H1 (cell line): ENCODE results near the gene SLFN13. TPM values are rescaled to one million over a fixed set of nuclear protein-coding genes. Genes with fewer than 3 reads are reported as not detected.

ENCODE experiments used
- CTCF ChIA-PET: fragments of 300-600 bp; sonication (Branson Sonifier 250); formaldehyde crosslinking; loops from one replicate; lab custom pipeline; 2021; ENCODE audit not compliant: partially characterized antibody; lab: Charles Lee
- POLR2A ChIA-PET: fragments of 300-600 bp; sonication (Branson Sonifier 250); formaldehyde crosslinking; loops from one replicate; lab custom pipeline; 2021; ENCODE audit warnings: inconsistent platforms; ENCODE audit not compliant: partially characterized antibody; lab: Charles Lee
- DNase-seq, 2 experiments: peaks; one replicate each; pipeline versions ENCODE4 v3.0.0 to v3.0.0-alpha.2; 2010 to 2022; ENCODE audit warnings: low spot score in 2 of 2, low read depth in 1 of 2, mixed read lengths in 1 of 2
- FAIRE-seq: peaks from 2 replicates; lab custom pipeline; 2011; peaks lifted over from hg19 to GRCh38; lab: Jason Lieb, UNC
- H2AFZ ChIP-seq: 2 replicates; pipeline ENCODE4 v1.8.1; 2012; ENCODE audit warnings: low read length, inconsistent platforms
- H2AK5ac ChIP-seq: 2 replicates; pipeline ENCODE4 v1.6.1; 2013; ENCODE audit warnings: low read depth, low read length
- H2BK120ac ChIP-seq: replicated peaks from 2 replicates; pipeline ENCODE3; 2013; ENCODE audit warnings: low read depth, low read length, inconsistent platforms
- H2BK12ac ChIP-seq: 2 replicates; pipeline ENCODE4 v1.6.1; 2013; ENCODE audit warnings: low read depth, low read length
- H2BK15ac ChIP-seq: 2 replicates; pipeline ENCODE4 v1.6.1; 2013; ENCODE audit warnings: low read length
- H2BK20ac ChIP-seq: 2 replicates; pipeline ENCODE4 v1.6.1; 2013; ENCODE audit warnings: low read length
- H2BK5ac ChIP-seq: 2 replicates; pipeline ENCODE4 v1.6.1; 2013; ENCODE audit warnings: low read depth, low read length
- H3K14ac ChIP-seq: 2 replicates; pipeline ENCODE4 v1.6.1; 2013; ENCODE audit warnings: inconsistent platforms; ENCODE audit not compliant: insufficient read length
- H3K18ac ChIP-seq: 2 replicates; pipeline ENCODE4 v1.6.1; 2013; ENCODE audit warnings: low read length; ENCODE audit errors: extremely low read depth
- H3K23ac ChIP-seq: 2 replicates; pipeline ENCODE4 v1.6.1; 2013; ENCODE audit warnings: inconsistent platforms; ENCODE audit not compliant: insufficient read length
- H3K23me2 ChIP-seq: 2 replicates; pipeline ENCODE4 v1.6.1; 2013; ENCODE audit warnings: low read depth, low read length
- H3K27ac ChIP-seq: 2 replicates; pipeline ENCODE4 v1.6.1; 2011; ENCODE audit warnings: low read depth, low read length, inconsistent platforms
- H3K27me3 ChIP-seq, 4 experiments: replicated peaks in 1 of 4; 1 replicate in 1 of 4; 2 replicates in 3 of 4; pipeline versions ENCODE4 v1.6.1 to v1.8.1; 2011 to 2013; ENCODE audit warnings: low read length in 3 of 4, mild to moderate bottlenecking in 3 of 4, inconsistent platforms in 2 of 4, mixed read lengths in 2 of 4, moderate library complexity in 1 of 4; ENCODE audit not compliant: control insufficient read depth in 3 of 4, insufficient read depth in 3 of 4; ENCODE audit errors: extremely low read depth in 1 of 4
- H3K36me3 ChIP-seq, 4 experiments: 2 replicates each; pipeline versions ENCODE4 v1.6.1 to v1.8.1; 2011 to 2013; ENCODE audit warnings: mild to moderate bottlenecking in 4 of 4, low read length in 3 of 4, moderate library complexity in 2 of 4, control low read depth in 1 of 4, inconsistent platforms in 1 of 4; ENCODE audit not compliant: insufficient read depth in 4 of 4, control insufficient read depth in 2 of 4
- H3K4ac ChIP-seq: replicated peaks from 2 replicates; pipeline ENCODE3; 2013; ENCODE audit warnings: low read length, low read depth, mixed read lengths, inconsistent platforms; ENCODE audit not compliant: insufficient read length
- H3K4me1 ChIP-seq, 4 experiments: replicated peaks in 1 of 4; 1 replicate in 1 of 4; 2 replicates in 3 of 4; pipeline versions ENCODE4 v1.6.1 to v1.8.1; 2011 to 2013; ENCODE audit warnings: low read length in 3 of 4, inconsistent platforms in 2 of 4, mixed read lengths in 1 of 4; ENCODE audit not compliant: insufficient read depth in 4 of 4, control insufficient read depth in 3 of 4
- H3K4me2 ChIP-seq, 2 experiments: 2 replicates each; pipeline versions ENCODE4 v1.6.1 to v1.8.1; 2011 to 2013; ENCODE audit warnings: low read depth in 2 of 2, low read length in 2 of 2, control low read depth in 1 of 2, inconsistent platforms in 1 of 2, mild to moderate bottlenecking in 1 of 2; ENCODE audit not compliant: insufficient read depth in 1 of 2
- H3K4me3 ChIP-seq, 4 experiments: fragments of 200-600, 300-600 bp in 1 of 4; sonication (generic), shearing (Covaris generic), sonication (Bioruptor Twin) in 1 of 4; 2 replicates each; pipeline versions ENCODE4 v1.5.1 to v1.8.1; 2011 to 2016; ENCODE audit warnings: low read length in 4 of 4, low read depth in 3 of 4, control low read depth in 2 of 4, inconsistent platforms in 2 of 4, mild to moderate bottlenecking in 2 of 4, mixed read lengths in 1 of 4, moderate library complexity in 1 of 4; ENCODE audit not compliant: insufficient read depth in 2 of 4; ENCODE audit errors: extremely low read depth in 1 of 4
- H3K56ac ChIP-seq: replicated peaks from 2 replicates; pipeline ENCODE3; 2013; ENCODE audit warnings: low read depth, mild to moderate bottlenecking, mixed read lengths, low read length, inconsistent platforms; ENCODE audit not compliant: insufficient read length
- H3K79me1 ChIP-seq: 2 replicates; pipeline ENCODE4 v1.6.1; 2013; ENCODE audit warnings: low read depth, low read length, control low read depth
- H3K79me2 ChIP-seq, 2 experiments: 2 replicates each; pipeline versions ENCODE4 v1.6.1 to v1.8.1; 2012 to 2013; ENCODE audit warnings: low read length in 2 of 2, mild to moderate bottlenecking in 2 of 2, inconsistent platforms in 1 of 2; ENCODE audit not compliant: insufficient read depth in 2 of 2, control insufficient read depth in 1 of 2
- H3K9ac ChIP-seq, 4 experiments: replicated peaks in 1 of 4; 1 replicate in 1 of 4; 2 replicates in 3 of 4; pipeline versions ENCODE4 v1.6.1 to v1.8.1; 2011 to 2013; ENCODE audit warnings: low read depth in 3 of 4, low read length in 3 of 4, control low read depth in 2 of 4, mild to moderate bottlenecking in 2 of 4, moderate library complexity in 2 of 4, inconsistent platforms in 1 of 4; ENCODE audit errors: extremely low read depth in 1 of 4
- H3K9me3 ChIP-seq, 2 experiments: 2 replicates each; pipeline versions ENCODE4 v1.6.1 to v1.8.1; 2012 to 2013; ENCODE audit warnings: mild to moderate bottlenecking in 2 of 2, moderate library complexity in 2 of 2, control low read depth in 1 of 2, inconsistent platforms in 1 of 2, low read depth in 1 of 2, low read length in 1 of 2, mixed read lengths in 1 of 2; ENCODE audit not compliant: insufficient read depth in 2 of 2
- H4K20me1 ChIP-seq, 2 experiments: replicated peaks in 1 of 2; 2 replicates each; pipeline versions ENCODE3 to v1.8.1; 2011 to 2013; ENCODE audit warnings: inconsistent platforms in 2 of 2, low read length in 2 of 2, mild to moderate bottlenecking in 1 of 2; ENCODE audit not compliant: insufficient read depth in 2 of 2, control insufficient read depth in 1 of 2
- H4K5ac ChIP-seq: 2 replicates; pipeline ENCODE4 v1.6.1; 2013; ENCODE audit warnings: low read length, low read depth, mixed read lengths, inconsistent platforms; ENCODE audit not compliant: insufficient read length
- H4K8ac ChIP-seq: 2 replicates; pipeline ENCODE4 v1.8.0; 2013; ENCODE audit warnings: mild to moderate bottlenecking, moderate library complexity, low read length, inconsistent platforms; ENCODE audit not compliant: insufficient read depth; ENCODE audit errors: extremely low read depth
- H4K91ac ChIP-seq: replicated peaks from 2 replicates; pipeline ENCODE3; 2013; ENCODE audit warnings: low read length, mixed read lengths, inconsistent platforms; ENCODE audit not compliant: insufficient read length
- BACH1 ChIP-seq: IDR thresholded peaks from 2 replicates; pipeline ENCODE4 v1.6.1; 2012; ENCODE audit warnings: low read length, improper control_type of control experiment
- CHD1 ChIP-seq: IDR thresholded peaks from 2 replicates; pipeline ENCODE4 v1.6.1; 2012; ENCODE audit warnings: low read depth, low read length, improper control_type of control experiment
- KDM1A ChIP-seq: fragments of 200-600, 300-600 bp; sonication (generic); IDR thresholded peaks from 2 replicates; pipeline ENCODE4 v1.7.1; 2016; ENCODE audit warnings: mild to moderate bottlenecking, low read length, borderline replicate concordance
- RBBP5 ChIP-seq: IDR thresholded peaks from 2 replicates; pipeline ENCODE4 v1.7.1; 2012; ENCODE audit warnings: low read depth, mild to moderate bottlenecking, inconsistent platforms, low read length, moderate library complexity, borderline replicate concordance
- SP2 ChIP-seq: IDR thresholded peaks from 2 replicates; pipeline ENCODE4 v1.6.1; 2012; ENCODE audit warnings: mild to moderate bottlenecking, low read length, inconsistent platforms
- TEAD4 ChIP-seq: IDR thresholded peaks from 2 replicates; pipeline ENCODE4 v1.6.1; 2012; ENCODE audit warnings: low read depth, low read length, inconsistent platforms, mixed read lengths
- WGBS, 2 experiments: shearing (Covaris generic) in 1 of 2; methylation state at CpG; one replicate each; pipeline versions ENCODE4 v1.1.6 to v1.1.7; 2013 to 2015; ENCODE audit warnings: low lambda C conversion rate in 2 of 2, mixed read lengths in 2 of 2, inconsistent platforms in 1 of 2, low coverage in 1 of 2, missing lambda C conversion rate in 1 of 2; ENCODE audit not compliant: insufficient replicate concordance in 2 of 2, insufficient coverage in 1 of 2, insufficient read length in 1 of 2; ENCODE audit errors: extremely low coverage in 1 of 2, missing lambda C conversion rate in 1 of 2; 5-methylcytosine and 5-hydroxymethylcytosine counted together
- polyA plus RNA-seq, 7 experiments: library from polyadenylated mRNA; depleted of rRNA in 3 of 7; stranded (reverse) in 5 of 7; unstranded in 2 of 7; fragments of >200 nt in 5 of 7; fragments of 200-250 nt in 2 of 7; gene quantifications; 1 replicate in 5 of 7; 2 replicates in 1 of 7; 4 replicates in 1 of 7; pipeline versions ENCODE4 v1.2.1 to v1.2.3, GENCODE V29; 2011 to 2013; ENCODE audit warnings: missing spikeins in 2 of 7, mixed read lengths in 2 of 7
- total RNA-seq: library from RNA; stranded (reverse); fragmentation: NEBNext Ultra II Directional; extraction: Animal tissue kit (Norgen Biotek cat#: 25700); gene quantifications from 2 replicates; pipeline ENCODE4 v1.2.1, GENCODE V29; 2021
- TF ChIP-seq, protein P1 (sequence below): IDR thresholded peaks from 2 replicates; pipeline ENCODE4 v1.6.1; 2012; ENCODE audit warnings: inconsistent platforms

SLFN13 gene
- total and polyA plus RNA-seq, 2 of the 8 experiments (the other 6 are each of a cell fraction or from before 2014, with no cell fraction given), result 15.7 to 27.5 TPM

DNA sequence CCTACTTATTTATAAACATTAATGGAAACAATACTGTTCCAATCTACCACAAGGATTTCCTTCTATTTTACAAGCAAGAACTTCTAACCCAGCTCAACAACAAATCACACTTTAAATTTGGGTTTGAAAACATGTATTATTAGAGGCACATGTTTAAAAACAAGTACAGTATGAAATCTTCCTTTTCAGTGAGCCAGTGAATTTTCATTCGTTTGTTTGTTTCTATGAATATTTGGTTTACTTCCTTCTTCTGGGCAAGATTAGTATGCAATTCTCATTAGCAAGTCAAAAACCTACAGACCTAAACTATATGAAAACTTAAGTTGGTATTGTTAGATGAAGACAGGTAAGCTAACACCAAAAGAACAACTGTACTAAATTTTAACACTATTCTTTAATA is 42.0 kb downstream of the SLFN13 start:
- Histone ChIP-seq H2AFZ (no peak overlapping the region), H2BK20ac (no peak overlapping the region), H3K23me2 (no peaks in the 10 kb centered on the region), H3K4me3 (no peak overlapping the region), H3K79me1 (no peaks in the 10 kb centered on the region), H3K14ac (no peak overlapping the region), H3K23ac (no peak overlapping the region), H3K36me3 (no peaks in the 10 kb centered on the region; a peak in 2 of 8 replicates), H4K8ac (no peak overlapping the region), H2AK5ac (no peak overlapping the region), H3K56ac (no peak overlapping the region), H3K27me3 (no peaks in the 10 kb centered on the region), H2BK15ac (no peak overlapping the region), H4K5ac (no peak overlapping the region), H3K9me3 (no peaks in the 10 kb centered on the region; a peak in 1 of 4 replicates), H3K79me2 (no peaks in the 10 kb centered on the region), H2BK5ac (no peak overlapping the region), H3K4me2 (no peak overlapping the region), H2BK12ac (no peak overlapping the region), H2BK120ac (no peak overlapping the region), H3K4me1 (no peaks in the 10 kb centered on the region), H4K91ac (no peak overlapping the region), H4K20me1 (no peaks in the 10 kb centered on the region), H3K4ac (no peak overlapping the region), H3K18ac (no peak overlapping the region), H3K9ac (no peak overlapping the region), H3K27ac (no peak overlapping the region)
- ChIA-PET CTCF (interaction anchor here (1.0 kb wide), 1 partner anchor 223 kb away, joined by 3 read pairs; no protein-coding TSS in a partner anchor), POLR2A (no interaction called here)
- TF ChIP-seq, protein P1, sequence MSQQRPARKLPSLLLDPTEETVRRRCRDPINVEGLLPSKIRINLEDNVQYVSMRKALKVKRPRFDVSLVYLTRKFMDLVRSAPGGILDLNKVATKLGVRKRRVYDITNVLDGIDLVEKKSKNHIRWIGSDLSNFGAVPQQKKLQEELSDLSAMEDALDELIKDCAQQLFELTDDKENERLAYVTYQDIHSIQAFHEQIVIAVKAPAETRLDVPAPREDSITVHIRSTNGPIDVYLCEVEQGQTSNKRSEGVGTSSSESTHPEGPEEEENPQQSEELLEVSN, result no peak
- TF ChIP-seq KDM1A, result no peak
- no peak for TF ChIP-seq BACH1
- TF ChIP-seq RBBP5, result no peak
- TF ChIP-seq SP2, result no peak
- no peak for TF ChIP-seq TEAD4
- no peak for TF ChIP-seq CHD1
- 89% methylated on average over 1 of the region's 1 CpG; no CpG with 5 or more reads in 1 of the 2 experiments for WGBS, 2 experiments
- DNase-seq (no peak), FAIRE-seq (no peak)
